GM19043 (cell line): ENCODE results near the gene RPS6KA2.
A peak's percentile ranks its signal among the peaks of the same experiment; 100 is the strongest.
"Not testable (repeated sequence)": the region's sequence is repeated elsewhere in the genome, so short reads cannot be mapped to it uniquely, and the experiment has no call there.

ENCODE experiments used
- ATAC-seq: cut with Tn5 transposase; IDR thresholded peaks from one replicate; pipeline ENCODE4 v1.9.1; 2021; ENCODE audit warnings: low read depth; ENCODE audit not compliant: unreplicated experiment

RPS6KA2 gene

DNA sequence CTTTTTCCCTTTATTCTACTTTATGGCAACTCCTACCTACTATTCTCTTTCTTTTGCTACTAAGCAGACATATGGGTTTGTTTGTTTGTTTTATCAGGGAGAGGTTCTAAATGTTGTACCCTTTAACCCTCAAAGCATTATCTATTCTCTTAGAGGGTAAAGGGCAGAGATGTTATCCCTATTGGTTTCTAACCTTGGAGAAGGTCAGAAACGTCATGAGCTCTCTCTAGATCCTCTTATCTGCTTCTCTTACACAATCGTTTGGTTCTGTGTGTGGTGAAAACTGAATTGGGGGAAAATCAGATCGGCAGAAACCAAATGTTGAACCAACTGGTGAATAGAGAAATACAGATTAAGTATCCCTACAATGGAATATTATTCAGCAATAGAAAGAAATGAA, 237.9 kb downstream of the RPS6KA2 start:
- ATAC-seq, result no peak

DNA sequence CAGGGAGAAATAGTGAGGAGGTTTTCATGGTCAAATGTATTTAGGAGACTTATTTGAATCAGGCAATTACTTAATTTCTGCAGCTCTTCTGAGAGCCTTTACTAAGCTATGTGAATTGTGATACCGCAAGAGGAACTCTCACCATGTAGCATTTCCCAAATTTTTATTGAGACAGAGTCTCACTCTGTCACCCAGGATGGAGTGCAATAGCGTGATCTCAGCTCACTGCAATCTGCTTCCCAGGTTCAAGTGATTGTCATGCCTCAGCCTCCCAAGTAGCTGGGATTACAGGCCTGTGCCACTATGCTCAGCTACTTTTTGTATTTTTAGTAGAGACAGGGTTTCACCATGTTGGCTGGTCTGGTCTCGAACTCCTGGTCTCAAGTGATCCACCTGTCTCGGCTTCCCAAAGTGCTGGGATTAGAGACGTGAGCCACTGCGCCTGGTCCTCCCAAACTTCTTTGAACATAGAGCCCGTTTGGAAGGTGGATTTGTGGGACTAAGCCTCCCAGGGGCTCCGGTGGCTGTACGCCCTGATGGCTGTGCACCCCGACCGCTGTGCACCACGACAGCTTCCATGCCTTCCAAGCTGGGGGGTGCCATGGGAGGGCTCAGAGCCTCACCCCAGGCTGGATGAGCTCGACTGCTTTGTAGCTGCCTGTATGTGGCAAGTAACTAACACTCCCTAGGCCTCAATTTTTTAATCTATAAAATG, 238.6 kb downstream of the RPS6KA2 start:
- no peak for ATAC-seq

DNA sequence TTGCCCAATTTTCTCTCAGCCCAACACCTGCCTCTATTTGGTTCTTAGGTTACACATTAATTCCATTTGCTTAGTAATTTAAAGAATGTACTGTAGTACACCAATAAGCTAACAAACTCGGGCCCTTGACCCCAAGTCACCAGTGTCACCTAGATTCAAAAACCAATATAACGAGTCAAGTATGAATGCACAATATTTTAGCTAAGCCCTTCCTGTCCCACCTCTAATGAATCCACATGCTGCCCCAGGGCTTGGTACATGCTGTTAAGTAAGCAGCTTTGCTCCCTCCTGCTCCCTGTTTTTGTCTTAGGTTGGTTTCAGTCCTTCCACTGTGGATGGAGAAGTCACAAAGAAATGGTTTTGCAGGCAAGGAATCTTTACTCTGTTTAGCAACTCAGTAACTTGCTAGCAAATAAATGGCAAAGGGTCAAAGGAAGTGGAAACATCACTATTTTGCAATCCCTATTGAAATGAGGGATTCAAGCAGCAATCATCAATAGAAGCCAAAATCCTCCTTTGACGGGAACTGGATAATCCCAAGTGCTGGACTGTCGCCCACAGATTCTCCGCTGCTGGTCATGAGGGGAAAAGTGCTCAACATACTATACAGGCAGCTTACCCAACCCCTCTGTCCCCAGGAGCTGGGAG, 239.3 kb downstream of the RPS6KA2 start:
- no peak for ATAC-seq

DNA sequence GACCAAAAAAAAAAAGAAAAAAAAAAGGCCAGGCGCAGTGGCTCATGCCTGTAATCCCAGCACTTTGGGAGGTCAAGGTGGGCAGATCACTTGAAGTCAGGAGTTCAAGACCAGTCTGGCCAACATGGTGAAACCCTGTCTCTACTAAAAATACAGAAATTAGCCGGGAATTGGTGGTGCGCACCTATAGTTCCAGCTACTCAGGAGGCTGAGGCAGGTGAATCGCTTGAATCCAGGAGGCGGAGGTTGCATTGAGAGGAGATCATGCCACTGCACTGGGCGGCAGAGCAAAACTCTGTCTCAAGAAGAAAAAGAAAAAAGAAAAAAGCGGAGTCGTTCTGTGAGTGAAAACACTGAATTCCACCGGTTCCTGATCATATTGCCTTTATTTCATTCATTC, 240.0 kb downstream of the RPS6KA2 start:
- ATAC-seq, result not testable (repeated sequence)

DNA sequence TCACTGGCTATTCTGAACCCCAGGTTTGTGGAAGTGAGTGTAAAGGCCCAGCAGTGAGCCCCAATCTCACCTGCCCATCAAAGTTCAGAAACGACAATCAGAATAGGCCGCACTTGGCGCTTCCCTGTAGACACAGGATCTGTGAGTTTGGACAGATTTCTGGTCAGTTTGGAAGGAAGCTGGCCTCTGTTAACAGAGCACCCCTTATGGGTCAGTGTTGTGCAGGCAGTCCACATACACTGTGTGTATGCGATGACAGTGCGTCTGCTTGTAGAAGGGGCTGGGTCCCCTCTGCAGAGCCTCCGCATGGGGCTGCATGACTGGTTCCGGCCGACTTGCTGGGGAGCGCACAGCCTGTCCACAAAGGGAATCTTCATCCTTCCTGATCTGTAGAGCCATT, 240.9 kb downstream of the RPS6KA2 start:
- ATAC-seq, result no peak

DNA sequence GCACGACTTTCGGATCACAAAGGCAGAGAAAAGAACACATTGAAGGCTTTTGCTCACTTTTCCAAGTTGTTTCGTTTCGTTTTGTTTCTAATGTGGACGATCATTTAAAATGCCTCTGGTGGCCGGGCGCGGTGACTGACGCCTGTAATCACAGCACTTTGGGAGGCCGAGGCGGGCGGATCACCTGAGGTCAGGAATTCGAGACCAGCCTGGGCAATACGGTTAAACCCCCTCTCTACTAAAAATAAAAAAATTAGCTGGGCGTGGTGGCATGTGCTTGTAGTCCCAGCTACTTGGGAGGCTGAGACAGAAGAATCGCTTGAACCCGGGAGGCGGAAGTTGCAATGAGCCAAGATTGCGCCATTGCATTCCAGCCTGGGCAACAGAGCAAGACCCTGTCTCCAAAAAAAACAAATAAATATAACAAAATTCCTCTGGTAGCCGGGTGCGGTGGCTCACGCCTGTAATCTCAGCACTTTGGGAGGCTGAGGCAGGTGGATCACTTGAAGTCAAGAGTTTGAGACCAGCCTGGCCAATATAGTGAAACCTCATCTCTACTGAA, 243.2 kb downstream of the RPS6KA2 start:
- ATAC-seq, result not testable (repeated sequence)

DNA sequence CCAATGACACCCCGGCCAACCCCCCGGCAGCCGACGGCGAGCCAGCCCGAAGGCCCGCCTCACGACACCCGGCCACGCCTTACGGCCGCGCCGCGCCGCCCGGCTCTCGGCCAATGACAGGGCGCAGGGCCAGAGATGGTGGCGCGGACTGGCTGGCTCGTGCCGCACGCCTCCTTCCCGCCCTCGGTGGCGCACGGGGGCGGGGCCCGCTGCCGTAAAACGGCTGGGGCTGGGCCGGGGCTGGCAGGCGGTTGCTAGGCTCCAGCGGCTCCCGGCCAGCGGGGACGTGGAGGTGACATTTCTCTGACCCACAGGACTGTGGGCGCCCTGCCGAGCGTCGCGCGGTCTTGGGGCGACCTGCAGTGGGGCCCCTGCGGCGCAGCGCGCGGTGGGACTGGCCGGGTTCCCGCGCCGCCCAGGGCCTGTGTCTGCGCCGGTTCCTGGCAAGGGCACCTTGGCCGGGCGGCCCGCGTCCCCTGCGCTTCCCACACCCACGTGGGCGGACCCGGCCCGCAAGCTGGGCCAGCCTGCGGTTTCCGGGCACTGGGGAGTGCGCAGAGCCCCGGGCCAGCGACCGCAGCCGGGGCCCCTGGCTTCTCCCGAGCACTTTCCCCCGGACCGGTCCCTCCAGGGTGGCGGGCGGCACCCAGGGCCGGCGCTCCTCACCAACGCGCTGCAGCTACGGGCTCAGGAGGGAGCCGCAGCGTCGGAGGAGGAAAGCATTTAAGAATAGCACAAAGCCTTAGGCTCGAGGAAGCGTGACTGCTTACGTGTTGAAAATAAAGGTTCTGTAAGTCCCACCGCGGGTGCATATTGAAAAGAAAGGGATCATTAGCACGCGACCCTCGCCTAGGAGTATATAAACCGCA, 243.9 kb downstream of the RPS6KA2 start, which contains the start of gene MPC1:
Gene MPC1, minus strand, starts transcription at position 8 of the 869 bp plus-strand sequence. CDS start 64 bp downstream, outside the sequence.
- ATAC-seq, result peak; percentile 83

DNA sequence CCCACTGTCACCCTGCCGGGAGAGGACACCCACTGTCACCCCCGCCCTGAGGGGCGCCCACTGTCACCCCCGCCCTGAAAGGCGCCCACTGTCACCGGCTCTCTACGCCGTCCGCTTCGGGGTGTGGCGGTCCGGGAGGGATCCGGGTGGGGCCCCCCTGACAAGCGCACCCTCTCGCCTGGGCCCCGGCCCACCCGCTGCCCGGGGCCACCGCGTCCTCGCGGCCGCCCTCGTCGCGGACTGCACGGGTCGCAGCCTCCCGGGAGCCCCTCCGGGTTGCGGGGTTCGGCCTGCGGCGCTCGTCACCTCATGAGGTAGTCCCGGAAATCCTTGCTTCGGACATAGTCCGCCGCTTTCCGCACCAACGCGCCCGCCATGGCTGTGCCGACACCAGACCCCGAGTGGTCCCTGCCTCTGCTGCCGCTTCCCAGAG, 244.5 kb downstream of the RPS6KA2 start:
- peak; percentile 3 for ATAC-seq

DNA sequence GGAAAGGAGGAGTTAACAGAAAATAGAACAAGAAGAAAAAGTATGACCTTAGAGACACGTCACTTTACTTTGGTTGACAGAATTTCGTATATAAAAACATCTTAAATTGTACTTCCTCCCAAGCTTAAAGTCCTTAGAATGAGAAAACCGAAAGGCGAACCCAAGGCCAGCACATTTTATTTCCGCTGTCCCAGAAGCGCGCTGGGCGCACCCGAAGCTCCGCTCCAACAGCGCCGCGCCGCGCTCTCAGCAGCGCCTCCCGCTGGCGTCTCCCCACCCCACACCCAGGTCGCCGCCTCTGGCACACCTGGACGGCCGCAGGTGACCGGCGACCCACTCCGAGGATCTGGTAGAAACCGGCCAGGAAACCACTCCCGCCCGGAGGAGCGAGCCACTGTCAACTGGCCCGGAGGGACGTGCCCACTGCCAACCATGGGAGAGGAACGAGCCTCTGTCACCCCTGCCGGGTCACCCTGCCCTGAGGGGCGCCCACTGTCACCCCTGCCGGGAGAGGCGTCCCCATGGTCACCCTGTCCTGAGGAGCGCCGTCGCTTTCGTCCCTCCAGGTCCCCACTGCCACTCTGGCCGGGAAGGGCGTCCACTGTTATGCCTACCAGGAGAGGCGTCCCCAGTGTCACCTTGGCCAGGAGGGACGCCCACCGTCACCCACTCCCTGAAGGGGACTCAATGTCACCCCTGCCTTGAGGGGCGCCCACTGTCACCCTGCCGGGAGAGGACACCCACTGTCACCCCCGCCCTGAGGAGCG, 245.1 kb downstream of the RPS6KA2 start:
- ATAC-seq, result peak; percentile 52

DNA sequence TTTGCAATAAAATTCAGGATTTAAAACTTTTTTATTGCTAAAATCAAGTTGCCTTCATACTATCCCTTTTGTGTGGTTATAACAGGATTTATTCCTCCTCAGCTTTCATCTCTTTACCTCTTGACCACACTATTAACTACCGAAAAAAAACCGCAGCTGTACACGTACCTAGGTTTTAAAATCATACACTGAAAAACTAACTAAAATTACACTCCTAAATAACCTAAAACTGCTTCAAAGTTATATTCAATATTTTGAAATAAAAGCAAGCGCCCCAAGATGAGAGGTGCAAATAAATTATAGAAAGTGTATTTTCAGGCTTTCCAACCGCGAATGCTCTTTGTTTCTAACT, 245.7 kb downstream of the RPS6KA2 start:
- no peak for ATAC-seq

DNA sequence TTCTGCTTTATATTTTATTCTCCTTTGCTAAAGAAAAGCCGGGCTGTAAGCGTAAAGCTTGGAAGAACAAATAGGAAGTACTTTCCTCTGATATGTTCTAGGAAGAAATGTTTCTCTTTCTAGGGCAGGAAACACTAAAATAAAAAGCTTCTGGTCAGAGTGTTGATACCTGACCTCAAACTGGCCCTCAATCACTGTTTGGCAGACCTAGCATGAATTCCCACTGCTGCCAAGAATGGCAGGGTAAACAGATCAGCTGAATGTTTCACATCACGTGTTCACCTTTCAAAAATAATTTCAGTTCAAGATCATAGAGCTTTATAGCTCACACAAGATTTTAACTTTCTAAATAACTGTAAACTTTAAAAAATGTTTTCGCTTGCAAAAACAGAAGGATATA, 247.3 kb downstream of the RPS6KA2 start:
- no peak for ATAC-seq

DNA sequence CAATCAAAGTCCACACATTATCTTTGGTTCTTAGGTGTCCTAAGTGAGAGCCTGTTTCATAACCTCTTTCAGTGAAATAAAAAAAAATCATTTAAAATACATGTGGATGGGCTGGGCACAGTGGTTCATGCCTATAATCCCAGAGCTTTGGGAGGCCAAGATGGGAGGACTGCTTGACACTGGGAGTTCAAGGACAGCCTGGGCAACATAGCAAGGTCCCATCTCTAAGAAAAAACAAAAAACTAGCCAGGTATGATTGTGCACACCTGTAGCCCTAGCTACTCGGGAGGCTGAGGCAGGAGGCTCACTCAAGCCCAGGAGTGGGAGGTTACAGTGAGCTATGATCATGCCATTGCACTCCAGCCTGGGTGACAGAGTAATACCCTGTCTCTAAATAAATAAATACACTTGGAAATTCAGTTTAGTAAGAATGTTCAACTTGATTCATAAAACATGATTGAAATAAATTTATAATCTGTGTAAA, 247.9 kb downstream of the RPS6KA2 start:
- no peak for ATAC-seq

DNA sequence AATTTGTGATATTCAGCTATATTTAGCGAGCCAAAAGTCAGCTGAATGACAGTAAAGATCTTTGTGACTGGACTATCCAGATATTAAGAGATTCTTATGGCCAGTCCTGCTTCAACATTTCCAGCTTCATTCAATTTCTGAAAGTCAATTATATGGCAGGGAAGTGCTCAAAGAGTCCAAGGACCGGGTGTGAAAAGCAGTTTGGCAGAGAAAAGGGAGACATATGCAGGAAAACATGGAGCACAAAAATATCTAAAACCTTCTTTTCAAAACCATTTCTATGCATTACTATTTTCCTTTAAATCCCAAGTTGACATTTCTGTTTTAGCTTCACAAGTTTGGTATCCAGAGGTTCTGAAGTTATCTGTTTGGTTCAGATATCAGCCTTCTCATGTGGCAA, 249.3 kb downstream of the RPS6KA2 start:
- ATAC-seq, result no peak

DNA sequence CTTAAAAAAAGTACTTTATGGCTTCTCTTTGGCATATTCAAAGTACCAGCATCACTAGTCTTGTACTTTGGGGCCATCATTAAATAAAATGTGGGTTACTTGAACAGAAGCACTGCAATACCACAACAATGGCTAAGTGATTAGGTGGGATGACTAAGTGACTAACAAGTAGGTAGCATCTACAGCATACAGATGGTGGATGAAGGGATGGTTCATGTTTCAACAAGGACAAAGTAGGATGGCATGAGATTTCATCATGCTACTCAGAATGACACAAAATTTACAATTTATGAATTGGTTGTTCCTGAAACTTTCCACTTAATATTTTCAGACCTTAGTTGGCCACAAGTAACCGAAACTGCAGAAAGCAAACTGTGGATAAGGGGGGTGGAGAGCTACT, 252.0 kb downstream of the RPS6KA2 start:
- ATAC-seq, result no peak

DNA sequence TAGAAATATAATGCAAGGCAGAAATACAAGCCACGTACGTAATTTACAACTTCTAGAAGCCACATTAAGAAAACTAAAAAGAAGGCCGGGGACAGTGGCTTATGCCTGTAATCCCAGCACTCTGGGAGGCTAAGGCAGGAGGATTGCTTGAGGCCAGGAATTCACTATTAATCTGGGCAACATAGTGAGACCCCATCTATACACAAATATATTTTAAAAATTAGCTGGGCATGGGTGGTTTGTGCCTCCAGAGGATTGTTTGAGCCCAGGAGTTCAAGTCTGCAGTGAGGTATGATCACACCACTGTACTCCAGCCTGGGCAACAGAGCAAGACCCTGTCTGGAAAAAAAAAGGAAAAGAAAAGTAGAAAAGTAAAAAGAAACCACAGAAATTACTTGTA, 256.6 kb downstream of the RPS6KA2 start:
- no peak for ATAC-seq

DNA sequence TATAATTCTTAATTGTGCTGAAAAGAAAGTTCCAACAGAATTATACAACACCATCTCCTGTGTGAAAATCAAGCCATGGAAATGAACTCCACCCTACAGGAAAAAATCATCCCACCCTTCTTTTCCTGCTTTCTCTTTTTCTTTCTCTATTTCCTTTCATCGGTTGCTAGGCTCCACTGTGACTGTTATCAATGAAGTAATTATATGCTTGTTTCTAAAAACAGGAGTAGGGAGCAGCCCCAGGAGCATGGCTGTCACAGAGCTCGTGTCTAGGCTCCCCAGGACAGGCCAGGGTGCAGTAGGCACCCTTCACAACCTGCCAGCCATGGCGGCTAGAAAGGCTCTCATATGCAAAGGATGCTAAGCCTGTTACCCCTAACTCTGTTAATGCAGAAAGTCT, 257.3 kb downstream of the RPS6KA2 start:
- no peak for ATAC-seq

DNA sequence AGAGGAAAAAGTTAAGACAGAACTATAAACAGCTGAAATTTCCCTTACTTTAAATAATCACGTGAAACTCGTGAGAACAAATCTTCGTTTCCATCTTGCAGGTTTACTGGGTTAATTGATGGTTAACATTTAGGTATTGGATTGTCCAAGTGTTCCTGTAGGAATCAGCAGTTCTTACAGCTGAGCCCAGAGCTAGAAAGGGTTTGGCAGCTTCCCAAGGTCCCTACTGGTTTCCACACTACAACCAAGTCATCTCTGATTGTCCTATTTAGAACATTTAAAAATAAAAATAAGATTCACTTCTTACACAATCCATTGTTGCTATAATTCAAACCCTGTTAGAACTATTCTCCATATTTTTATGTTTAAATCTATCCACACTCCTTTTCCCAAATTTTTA, 260.1 kb downstream of the RPS6KA2 start:
- no peak for ATAC-seq

DNA sequence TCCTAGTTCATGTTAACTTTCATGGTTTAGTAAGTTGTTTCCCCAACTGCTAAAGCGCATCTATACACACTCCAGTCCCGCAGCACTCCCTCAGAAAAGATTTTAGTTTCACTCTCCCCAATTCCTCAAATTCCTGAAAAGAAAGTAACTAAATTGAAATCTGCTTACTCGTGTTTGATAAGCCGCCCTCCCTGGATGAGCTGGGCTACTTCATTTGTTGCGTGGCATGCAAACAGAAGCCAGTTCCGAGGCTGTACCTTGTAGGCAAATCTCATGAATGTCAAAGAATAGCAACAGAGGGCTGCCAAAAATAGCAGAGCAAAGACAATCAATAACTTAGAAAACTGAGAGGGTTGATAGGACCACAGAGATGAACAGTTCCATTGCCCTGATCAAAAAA, 261.2 kb downstream of the RPS6KA2 start:
- peak; percentile 62 for ATAC-seq

DNA sequence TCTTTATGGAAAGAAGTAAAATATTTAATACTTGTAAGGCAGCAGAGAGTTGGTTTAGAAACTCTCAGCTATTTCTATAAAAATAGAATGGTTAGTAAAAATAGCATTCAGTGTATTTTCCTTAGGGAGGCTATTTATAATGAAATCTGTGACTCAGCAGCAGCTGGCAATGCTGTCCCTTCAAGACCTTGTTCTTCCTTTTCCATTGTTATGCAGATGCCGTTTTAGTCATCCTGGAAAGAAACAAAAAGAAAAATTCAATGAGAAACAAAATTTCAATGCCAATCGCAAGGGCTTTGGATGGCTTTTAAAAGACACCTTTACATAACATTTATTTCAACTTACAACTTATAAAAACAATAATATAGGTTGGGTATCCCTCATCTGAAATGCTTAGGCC, 261.8 kb downstream of the RPS6KA2 start:
- no peak for ATAC-seq

DNA sequence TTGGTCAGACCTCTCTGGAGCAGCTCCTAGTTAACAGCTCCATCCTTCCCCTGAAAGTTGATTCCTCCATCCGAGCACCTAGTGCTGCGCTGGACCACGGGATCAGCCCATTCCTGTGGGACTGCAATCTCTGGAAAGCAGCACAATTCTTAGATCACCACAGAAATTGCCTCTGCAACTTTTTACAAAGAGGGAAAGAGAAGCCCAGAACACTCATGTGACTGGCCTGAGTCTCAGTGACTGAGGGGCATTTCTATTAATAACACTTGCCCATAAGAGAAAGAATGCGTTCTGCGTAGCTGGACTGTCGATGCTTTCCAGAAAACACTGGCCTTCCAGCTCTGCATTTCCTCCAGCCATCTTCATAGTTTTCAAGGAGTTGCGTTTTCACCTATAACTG, 262.6 kb downstream of the RPS6KA2 start:
- ATAC-seq, result no peak
